ENCODE measurements around the gene TMEM175. TPM values are rescaled to one million over a fixed set of nuclear protein-coding genes. Genes with fewer than 3 reads are reported as not detected.

Gene TMEM175
- total and polyA plus RNA-seq, 2 donors from 2014 or later: 26.0 to 31.1 TPM

DNA sequence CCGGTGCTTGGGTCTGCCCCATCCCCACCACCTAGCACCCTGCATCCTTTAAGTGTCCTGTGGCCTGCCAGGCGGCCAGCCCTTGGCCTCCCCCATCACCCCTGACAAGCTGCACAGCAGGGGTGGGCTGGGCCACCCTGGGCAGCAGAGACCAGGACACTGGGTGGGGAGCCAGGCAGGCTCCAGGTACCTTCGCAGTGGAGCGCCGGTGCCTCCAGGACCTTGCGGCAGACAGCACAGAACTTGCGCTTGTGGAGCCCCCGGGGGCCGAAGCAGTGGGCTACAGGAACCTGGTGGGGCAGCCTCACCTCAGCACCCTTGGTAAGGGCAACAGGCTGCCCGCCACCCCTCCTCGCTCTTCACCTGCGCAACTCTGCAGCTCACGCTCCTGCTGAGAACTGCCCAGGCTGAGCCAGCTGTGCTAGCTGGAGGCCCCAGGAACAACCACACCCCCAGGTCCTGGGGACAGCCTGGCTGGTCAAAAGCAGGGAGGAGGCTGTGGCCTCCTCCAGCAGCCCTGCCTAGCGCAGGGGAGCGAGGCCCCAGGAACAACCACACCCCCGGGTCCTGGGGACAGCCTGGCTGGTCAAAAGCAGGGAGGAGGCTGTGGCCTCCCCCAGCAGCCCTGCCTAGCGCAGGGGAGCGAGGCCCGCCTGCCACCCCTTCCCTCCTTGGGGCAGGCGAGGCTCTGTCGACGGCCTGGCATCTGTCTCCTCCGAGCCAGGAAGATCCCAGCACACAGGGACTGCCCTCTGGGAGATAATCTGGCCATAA lies 36.5 kb downstream of the TMEM175 start:
- Histone ChIP-seq H3K4me1 (ENCODE audit: control insufficient read depth in 2 of 3, insufficient read depth in 2 of 3, low read depth in 1 of 3, low read length in 3 of 3) (peaks cover 0 to 19% (median 5%) of the 10 kb centered on the region in 3 donors), H3K4me3 (ENCODE audit: low read length in 3 of 3) (no peak overlapping the region), H3K27ac (ENCODE audit: low read depth in 2 of 2, low read length in 2 of 2) (no peak overlapping the region), H3K9me3 (ENCODE audit: control insufficient read depth in 2 of 3, insufficient read depth in 1 of 3, low read length in 3 of 3) (no peaks in the 10 kb centered on the region), H3K36me3 (ENCODE audit: control insufficient read depth in 2 of 3, insufficient read depth in 3 of 3, low read length in 3 of 3) (no peaks in the 10 kb centered on the region), H3K27me3 (ENCODE audit: control insufficient read depth, insufficient read depth, low read length) (no peaks in the 10 kb centered on the region), H3K9ac (ENCODE audit: low read length in 3 of 3) (no peak overlapping the region)
- FAIRE-seq (no peak), DNase-seq (peak in 1 of 5 donors; percentile 72)
- intact Hi-C loops (cut with DNase I): no loop called here
- TF ChIP-seq, protein P1, sequence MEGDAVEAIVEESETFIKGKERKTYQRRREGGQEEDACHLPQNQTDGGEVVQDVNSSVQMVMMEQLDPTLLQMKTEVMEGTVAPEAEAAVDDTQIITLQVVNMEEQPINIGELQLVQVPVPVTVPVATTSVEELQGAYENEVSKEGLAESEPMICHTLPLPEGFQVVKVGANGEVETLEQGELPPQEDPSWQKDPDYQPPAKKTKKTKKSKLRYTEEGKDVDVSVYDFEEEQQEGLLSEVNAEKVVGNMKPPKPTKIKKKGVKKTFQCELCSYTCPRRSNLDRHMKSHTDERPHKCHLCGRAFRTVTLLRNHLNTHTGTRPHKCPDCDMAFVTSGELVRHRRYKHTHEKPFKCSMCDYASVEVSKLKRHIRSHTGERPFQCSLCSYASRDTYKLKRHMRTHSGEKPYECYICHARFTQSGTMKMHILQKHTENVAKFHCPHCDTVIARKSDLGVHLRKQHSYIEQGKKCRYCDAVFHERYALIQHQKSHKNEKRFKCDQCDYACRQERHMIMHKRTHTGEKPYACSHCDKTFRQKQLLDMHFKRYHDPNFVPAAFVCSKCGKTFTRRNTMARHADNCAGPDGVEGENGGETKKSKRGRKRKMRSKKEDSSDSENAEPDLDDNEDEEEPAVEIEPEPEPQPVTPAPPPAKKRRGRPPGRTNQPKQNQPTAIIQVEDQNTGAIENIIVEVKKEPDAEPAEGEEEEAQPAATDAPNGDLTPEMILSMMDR (IDR thresholded peaks at IDR 0.05; ENCODE audit: borderline replicate concordance, extremely low read depth, insufficient read depth): no peak

DNA sequence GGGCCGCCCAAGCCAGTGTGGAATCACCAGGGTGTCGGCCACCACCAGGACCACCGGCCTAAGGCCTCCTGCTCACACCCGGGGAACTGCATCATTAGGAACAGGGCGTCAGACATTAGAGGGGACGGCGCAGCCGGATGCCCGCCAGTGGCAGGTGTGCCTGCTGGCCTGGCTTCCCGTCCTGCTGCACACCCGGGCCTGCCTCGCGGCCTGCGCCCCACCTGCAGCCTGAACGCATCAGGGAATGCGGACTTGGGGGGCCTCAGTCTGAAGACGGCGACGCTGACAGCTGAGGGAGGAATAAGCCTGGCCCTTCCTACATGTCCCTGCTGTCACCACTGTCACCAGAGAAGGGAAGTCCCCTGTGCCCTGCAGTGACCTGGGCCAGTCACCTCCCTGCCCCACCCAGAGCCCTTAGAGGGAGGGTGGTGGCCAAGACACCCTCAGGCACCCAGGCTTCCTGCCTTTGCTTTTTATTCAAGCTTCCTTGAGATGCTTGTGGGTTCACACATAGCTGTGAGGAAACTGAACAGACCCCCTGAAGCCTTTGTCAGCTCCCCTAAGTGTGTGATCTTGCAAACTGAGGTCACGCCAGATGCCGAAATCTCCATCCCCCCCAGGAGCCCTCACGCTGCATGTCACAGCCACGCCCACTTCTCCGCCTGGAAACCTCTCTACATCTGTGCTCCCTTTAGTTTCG lies 37.9 kb downstream of the TMEM175 start:
- intact Hi-C loops (cut with DNase I): no loop called here
- Histone ChIP-seq H3K4me1 (ENCODE audit: control insufficient read depth in 2 of 3, insufficient read depth in 2 of 3, low read depth in 1 of 3, low read length in 3 of 3) (peaks cover 0 to 21% (median 5%) of the 10 kb centered on the region in 3 donors), H3K27ac (ENCODE audit: low read depth in 2 of 2, low read length in 2 of 2) (no peak overlapping the region), H3K27me3 (ENCODE audit: control insufficient read depth, insufficient read depth, low read length) (no peaks in the 10 kb centered on the region), H3K9me3 (ENCODE audit: control insufficient read depth in 2 of 3, insufficient read depth in 1 of 3, low read length in 3 of 3) (no peaks in the 10 kb centered on the region), H3K36me3 (ENCODE audit: control insufficient read depth in 2 of 3, insufficient read depth in 3 of 3, low read length in 3 of 3) (no peaks in the 10 kb centered on the region), H3K9ac (ENCODE audit: low read length in 3 of 3) (no peak overlapping the region), H3K4me3 (ENCODE audit: low read length in 3 of 3) (no peak overlapping the region)
- no peak for DNase-seq
- FAIRE-seq: no peak
- TF ChIP-seq, protein P1 (IDR thresholded peaks at IDR 0.05; ENCODE audit: borderline replicate concordance, extremely low read depth, insufficient read depth): no peak

DNA sequence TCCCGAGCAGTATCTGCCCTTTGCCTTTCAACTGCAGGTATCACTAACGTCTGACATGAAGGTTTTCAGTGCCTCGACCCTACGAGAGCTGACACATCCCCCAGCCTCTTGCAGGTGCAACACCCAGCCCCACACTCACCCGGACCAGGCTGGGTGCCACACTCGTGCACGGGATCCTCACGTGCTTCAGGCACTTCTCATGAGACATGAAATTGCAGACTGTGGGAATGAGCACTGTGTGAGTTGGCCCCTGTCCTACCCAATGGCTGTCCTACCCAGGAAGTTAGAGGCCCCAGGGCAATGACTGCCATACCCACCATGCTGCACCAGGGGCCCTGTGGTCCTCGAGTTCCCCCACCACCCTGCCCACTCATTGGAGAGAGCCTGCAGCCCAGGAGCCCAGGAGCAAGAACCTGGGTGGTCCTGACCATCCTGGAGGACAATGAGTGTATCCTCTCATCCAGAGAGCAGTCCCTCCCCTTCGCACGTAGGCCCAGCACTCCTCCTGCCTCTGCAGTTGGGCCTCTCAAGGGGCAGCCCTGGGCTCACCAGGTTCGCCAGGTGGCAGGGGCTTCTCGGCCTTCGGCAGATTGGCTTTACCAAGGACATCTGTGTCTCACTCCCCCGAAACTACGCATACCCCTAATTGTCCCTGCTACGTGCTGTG lies 38.7 kb downstream of the TMEM175 start:
- intact Hi-C loops (cut with DNase I): no loop called here
- Histone ChIP-seq H3K36me3 (ENCODE audit: control insufficient read depth in 2 of 3, insufficient read depth in 3 of 3, low read length in 3 of 3) (no peaks in the 10 kb centered on the region), H3K9ac (ENCODE audit: low read length in 3 of 3) (no peak overlapping the region), H3K4me3 (ENCODE audit: low read length in 3 of 3) (no peak overlapping the region), H3K4me1 (ENCODE audit: control insufficient read depth in 2 of 3, insufficient read depth in 2 of 3, low read depth in 1 of 3, low read length in 3 of 3) (peaks cover 0 to 21% (median 5%) of the 10 kb centered on the region in 3 donors), H3K27ac (ENCODE audit: low read depth in 2 of 2, low read length in 2 of 2) (no peak overlapping the region), H3K27me3 (ENCODE audit: control insufficient read depth, insufficient read depth, low read length) (no peaks in the 10 kb centered on the region), H3K9me3 (ENCODE audit: control insufficient read depth in 2 of 3, insufficient read depth in 1 of 3, low read length in 3 of 3) (no peaks in the 10 kb centered on the region)
- TF ChIP-seq, protein P1 (IDR thresholded peaks at IDR 0.05; ENCODE audit: borderline replicate concordance, extremely low read depth, insufficient read depth): no peak
- DNase-seq (no peak), FAIRE-seq (no peak)

All from kidney (tissue), 14 donors.